GM18520 (cell line): ENCODE results near the gene METAP1D.
"Not testable (repeated sequence)": the region's sequence is repeated elsewhere in the genome, so short reads cannot be mapped to it uniquely, and the experiment has no call there.

Experiments used
- ATAC-seq: cut with Tn5 transposase; IDR thresholded peaks from one replicate; pipeline ENCODE4 v1.9.1; 2021; ENCODE audit not compliant: unreplicated experiment

Gene METAP1D

GRCh38 chr2:172047566-172048507 lies 48.1 kb downstream of the METAP1D start:
- ATAC-seq = no peak

DNA sequence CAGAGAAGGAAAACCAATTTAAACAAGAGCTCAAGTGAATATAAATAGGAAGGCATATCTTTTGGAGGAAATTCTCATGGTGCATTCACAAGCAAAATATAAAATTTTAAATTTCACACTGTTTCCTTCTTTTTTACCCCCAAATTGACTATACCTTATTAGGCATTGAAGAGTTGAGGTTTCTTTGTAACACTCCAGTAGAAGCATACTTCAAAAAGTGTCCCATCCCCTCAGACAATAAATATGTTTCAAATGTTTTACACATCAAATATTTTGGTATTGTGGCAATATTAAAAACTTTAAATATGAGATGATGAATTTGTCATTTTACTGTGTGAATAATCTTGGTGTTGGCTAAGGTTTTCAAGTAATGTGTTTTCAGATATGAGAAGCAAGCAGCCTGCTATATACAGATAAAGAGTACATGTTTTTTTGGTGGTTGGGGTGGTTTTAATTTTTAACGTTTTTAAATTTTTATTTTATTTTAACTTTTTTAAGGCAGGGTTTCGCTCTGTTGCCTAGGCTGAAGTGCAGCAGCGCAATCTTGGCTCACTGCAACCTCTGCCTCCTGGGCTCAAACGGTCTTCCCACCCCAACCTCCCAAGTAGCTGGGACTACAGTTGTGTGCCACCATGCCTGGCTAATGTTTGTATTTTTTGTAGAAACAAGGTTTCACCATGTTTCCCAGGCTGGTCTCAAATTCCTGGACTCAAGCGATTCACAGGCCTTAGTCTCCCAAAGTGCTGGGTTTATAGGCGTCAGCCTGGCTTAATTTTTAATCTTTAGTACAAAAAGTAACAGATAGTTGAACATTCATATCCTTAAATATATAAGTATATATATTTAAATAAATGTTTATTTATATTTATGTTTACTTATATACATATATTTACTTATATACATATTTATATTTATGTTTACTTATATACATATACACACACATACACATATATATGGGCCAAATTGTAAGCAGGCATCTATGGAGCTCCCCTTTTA lies 49.1 kb downstream of the METAP1D start:
- ATAC-seq = no peak

- ATAC-seq = no peak
These were observed 49.9 kb downstream of the METAP1D start for GRCh38 chr2:172049567-172050120.

- ATAC-seq = no peak
These were observed 50.8 kb downstream of the METAP1D start for GRCh38 chr2:172050479-172051125.

- no peak for ATAC-seq
These were observed 52.5 kb downstream of the METAP1D start for GRCh38 chr2:172052000-172052983.

DNA sequence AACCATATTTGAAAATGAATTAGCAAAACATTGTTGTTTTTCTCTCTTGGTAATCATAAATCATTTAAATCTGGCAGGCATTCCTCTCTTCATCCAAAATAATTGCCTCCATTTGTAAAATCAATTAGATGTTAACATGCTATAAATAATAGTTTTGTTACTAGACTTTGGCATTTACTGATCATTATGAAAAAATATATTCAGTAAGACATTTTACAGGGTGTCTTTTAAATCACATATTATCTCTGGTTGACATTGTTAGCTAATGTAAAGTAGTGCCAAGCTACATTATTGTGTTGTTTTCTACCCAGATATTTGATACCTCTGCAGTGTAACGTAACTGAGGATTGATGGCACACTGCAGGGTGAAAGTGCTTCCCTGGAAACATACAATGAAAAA lies 53.7 kb downstream of the METAP1D start:
- ATAC-seq = no peak

DNA sequence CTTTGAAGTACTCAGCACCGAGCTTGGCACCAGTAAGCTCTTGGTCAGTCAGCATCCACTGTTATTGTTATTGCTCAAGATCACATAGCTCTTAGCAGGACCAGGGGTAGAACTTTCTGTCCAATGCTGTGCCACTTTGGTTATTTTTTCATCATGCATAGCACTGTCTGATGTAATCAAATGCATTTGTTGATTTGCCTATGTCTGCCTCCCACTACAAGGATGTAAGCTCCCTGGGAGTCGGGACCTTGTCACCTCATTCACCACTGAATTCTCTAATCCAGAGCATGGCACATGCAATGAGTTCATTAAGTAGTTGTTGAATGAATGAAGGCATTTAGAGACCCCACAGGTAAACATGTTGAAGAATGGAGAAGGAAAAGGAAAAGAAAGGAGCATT lies 56.5 kb downstream of the METAP1D start:
- no peak for ATAC-seq

DNA sequence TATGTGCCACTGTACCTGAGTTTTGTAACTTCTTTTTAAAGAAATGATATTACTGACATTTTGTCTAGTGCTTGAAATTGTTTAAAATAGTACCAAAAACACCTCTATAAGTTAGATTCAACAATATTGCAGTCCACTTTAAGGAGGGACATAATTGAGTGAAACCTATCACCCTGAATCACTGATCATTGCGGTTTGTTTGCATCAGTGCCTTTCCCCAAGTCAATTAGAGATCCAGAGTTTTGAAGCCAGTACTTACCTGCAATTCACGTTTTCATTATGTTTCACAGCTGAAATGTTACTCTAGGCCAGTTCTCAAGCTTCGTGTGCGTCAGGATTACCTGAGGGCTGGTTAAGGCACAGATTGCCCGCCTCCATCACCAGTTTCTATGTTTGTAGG lies 58.9 kb downstream of the METAP1D start:
- ATAC-seq = no peak

DNA sequence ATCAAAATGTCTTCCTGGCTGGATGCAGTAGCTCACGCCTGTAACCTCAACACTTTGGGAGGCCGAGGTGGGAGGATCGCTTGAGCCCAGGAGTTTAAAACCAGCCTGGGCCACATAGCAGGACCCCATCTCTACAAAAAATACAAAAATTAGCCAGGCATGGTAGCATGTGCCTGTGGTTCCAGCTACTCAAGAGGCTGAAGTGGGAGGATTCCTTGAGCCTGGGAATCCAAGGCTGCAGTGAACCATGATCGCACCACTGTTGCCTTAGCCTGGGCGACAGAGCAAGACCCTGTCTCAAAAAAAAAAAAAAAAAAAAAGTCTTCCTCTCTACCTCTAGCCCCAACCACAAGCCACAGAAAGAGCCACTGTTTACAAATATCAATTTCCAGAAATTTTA lies 60.4 kb downstream of the METAP1D start:
- not testable (repeated sequence) for ATAC-seq

DNA sequence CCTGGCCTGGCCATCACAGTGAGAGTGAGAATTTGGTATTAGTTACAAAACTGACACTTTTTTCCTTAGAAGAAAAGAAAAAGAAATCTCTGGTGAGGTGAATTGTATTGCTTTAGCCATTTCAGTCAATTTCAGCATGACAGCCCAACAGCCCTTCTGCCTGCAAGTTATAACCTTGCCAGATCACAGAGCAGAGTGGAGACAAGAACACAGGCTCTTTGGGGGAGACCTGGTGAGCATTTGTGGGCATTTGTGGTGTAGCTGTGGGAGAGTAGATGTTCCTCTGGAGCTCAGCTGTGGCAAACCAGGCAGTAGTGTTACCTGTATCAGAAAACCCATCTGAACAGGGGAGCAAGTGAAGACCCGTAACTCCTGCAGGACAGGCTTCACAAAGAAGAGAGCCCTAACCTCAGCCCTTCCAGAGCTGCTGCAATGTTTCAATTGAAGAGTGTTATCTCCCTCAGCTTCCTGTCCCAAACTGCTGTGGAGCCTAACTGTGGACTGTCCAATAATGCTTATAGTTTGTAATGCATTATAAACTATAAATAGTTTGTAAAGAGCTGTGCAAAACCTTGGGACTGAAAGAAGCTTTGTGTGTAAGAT lies 62.8 kb downstream of the METAP1D start:
- no peak for ATAC-seq

GRCh38 chr2:172063446-172063845 lies 63.7 kb downstream of the METAP1D start:
- ATAC-seq = no peak

DNA sequence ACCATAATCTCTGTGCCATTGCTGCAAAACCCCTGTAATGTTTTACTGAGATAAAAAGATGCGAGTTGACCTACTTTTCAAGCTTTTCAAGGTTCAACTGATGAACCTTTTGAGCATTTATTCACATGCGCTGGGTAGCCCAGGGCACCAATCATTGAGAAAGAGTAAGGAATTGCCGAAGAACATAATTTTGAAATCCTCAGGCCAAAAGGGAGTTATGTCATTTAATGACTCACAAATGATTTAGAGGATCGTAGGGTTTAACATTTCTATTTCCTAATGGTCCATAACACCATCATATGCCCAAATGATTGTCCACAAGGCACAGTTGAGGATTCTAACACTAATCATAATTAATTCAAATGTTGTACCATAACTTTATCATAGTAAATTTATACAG lies 65.4 kb downstream of the METAP1D start:
- no peak for ATAC-seq

GRCh38 chr2:172066394-172066886 lies 66.7 kb downstream of the METAP1D start:
- no peak for ATAC-seq

GRCh38 chr2:172067905-172068304 lies 68.2 kb downstream of the METAP1D start:
- not testable (repeated sequence) for ATAC-seq

DNA sequence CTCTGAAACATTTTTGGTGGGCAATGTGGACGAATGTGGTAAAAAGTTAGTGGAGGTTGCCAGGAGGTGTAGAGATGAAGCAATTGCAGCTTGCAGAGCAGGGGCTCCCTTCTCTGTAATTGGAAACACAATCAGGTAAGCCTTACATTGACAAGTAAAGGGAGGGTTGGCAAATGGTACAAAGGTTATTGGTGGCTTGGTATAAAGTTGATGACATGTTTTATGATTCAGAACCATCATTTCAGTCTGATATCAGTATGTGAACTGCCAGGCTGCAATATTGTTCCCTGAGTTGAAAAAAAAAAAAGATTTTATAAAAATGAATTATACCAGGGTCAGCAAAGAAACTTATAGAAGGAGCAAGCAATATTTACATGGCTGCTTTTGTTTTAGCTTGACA lies 71.2 kb downstream of the METAP1D start:
- no peak for ATAC-seq

GRCh38 chr2:172072303-172072702 lies 72.5 kb downstream of the METAP1D start:
- ATAC-seq = no peak

- ATAC-seq = no peak
These were observed 73.0 kb downstream of the METAP1D start for GRCh38 chr2:172072706-172073105.

DNA sequence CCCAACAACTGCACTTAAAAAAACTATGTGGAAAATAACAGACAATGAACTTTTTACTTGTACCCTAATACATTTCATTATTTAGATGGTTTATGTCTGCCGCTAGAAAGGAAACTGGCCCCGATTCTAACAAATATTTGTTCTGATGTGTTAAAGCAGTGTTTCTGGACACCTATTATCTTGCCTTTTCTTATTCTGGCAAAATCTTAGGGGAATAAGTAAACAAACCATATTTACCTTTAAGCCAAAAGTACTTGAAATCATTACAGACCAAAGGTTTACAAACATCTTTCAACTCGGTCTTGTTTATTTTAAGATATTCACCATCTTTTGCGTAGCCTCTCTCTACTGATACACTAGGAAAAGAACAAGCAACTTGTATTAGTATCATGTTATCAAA lies 73.8 kb downstream of the METAP1D start:
- ATAC-seq = no peak

GRCh38 chr2:172074254-172074653 lies 74.5 kb downstream of the METAP1D start:
- no peak for ATAC-seq
